ENCODE results near the gene PCDH9.

PCDH9 gene

DNA sequence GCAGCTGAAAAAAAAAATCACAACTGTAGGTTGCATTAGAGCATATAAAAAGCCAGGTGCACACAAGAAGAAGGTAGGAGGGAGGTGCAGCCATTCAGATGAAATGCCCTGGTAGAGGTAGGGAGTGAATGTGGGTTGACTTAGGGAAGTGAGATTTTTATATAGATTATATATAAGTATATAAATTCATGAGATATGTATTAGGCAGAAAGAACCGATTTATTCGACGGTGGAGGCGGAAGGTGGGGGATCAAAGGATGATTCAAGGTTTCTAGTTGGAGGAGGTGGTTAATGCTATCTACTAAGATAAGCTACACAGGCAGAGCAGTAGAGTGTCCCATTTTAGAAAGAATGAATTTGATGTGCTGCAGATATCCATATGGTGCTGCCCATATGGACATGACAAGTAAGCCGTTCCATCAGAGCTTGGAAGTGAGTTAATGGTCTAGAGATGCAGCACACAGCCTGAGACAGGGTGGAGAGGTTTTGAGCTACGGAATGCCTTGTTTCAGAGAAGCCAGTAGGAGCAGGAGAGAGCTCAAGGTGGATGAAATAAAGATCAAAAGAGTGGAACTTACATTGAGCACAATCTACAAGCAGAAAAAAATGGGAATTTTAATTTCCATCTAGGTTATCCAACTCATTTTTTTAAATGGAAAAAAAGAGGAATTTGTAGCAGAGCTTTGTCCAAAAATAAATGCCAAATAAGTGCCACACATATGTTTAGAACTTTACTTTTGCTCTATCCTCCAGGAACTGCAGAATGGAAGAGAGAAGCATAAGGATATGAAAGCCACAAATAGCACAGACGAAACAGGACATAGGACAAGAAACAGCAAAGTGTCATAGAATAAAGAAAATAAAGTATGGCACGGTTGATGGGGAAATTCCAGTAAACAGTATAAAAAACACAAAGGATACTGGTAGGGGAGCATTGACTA is 177.3 kb downstream of the PCDH9 start:
- H3K27me3 ChIP-seq (ENCODE audit: control insufficient read depth in 1 of 2, insufficient read depth in 1 of 2, low read length in 2 of 2) = no peaks in the 10 kb centered on the region
- H2BK12ac ChIP-seq (ENCODE audit: low read length in 2 of 2) = no peak overlapping the region
- H2BK120ac ChIP-seq (ENCODE audit: low read depth, low read length) = no peak overlapping the region
- no peak overlapping the region for H2BK5ac ChIP-seq (ENCODE audit: low read depth, low read length, poor library complexity, severe bottlenecking)
- H3K79me1 ChIP-seq (replicated peaks; ENCODE audit: low read length, poor library complexity, severe bottlenecking) = no peaks in the 10 kb centered on the region
- WGBS = 86% methylated on average over 8 of the region's 8 CpGs
- no peak overlapping the region for H3K4me2 ChIP-seq (ENCODE audit: low read length, poor library complexity, severe bottlenecking)
- H3K18ac ChIP-seq (ENCODE audit: low read depth in 1 of 2, low read length in 2 of 2) = peak overlapping the region in 1 of 2 experiments; percentile 37
- no peak overlapping the region for H2AK5ac ChIP-seq (ENCODE audit: low read length, severe bottlenecking)
- DNase-seq = no peak
- no peak overlapping the region for H3K9ac ChIP-seq (ENCODE audit: low read length)
- H3K14ac ChIP-seq (ENCODE audit: low read length in 2 of 2) = no peak overlapping the region
- H4K8ac ChIP-seq (ENCODE audit: low read length) = no peak overlapping the region
- no peaks in the 10 kb centered on the region for H3K9me3 ChIP-seq (ENCODE audit: control insufficient read depth, low read length)
- H3K27ac ChIP-seq (ENCODE audit: low read length, poor library complexity, severe bottlenecking) = no peak overlapping the region
- H2BK15ac ChIP-seq (ENCODE audit: low read depth, poor library complexity, severe bottlenecking) = no peak overlapping the region
- peaks cover 2% of the 10 kb centered on the region for H3K4me1 ChIP-seq (ENCODE audit: control insufficient read depth, insufficient read depth, low read depth, low read length)
- no peak overlapping the region for H4K91ac ChIP-seq (ENCODE audit: low read length)
- H3K4me3 ChIP-seq (ENCODE audit: insufficient read depth in 1 of 2, low read depth in 1 of 2, low read length in 2 of 2) = no peak overlapping the region
- H3K23ac ChIP-seq (ENCODE audit: low read length in 2 of 2) = no peak overlapping the region
- H3K4ac ChIP-seq (ENCODE audit: low read depth in 1 of 2, low read length in 2 of 2) = no peak overlapping the region
- no peaks in the 10 kb centered on the region for H3K36me3 ChIP-seq (ENCODE audit: control insufficient read depth in 1 of 2, insufficient read depth in 2 of 2, low read depth in 1 of 2, low read length in 2 of 2)
- H2AFZ ChIP-seq (ENCODE audit: low read depth, low read length) = no peak overlapping the region

DNA sequence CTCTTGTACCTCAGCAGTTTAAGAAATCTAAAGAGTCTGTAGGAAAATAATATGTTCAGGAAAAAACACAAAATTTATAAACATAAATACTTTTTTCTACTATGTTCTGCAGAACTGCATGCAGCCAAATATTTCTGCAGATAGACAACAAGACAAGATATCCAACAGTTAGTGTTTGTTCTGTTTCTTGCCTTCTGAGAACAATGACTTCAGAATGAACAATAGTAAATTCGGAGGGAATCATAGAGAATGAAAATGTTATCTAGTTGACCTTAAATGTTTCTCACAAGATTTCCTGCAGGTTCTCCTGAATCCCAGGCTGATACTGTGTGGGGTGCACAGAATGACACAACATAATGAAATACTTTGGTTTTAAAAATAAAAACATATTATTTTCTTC is 180.4 kb downstream of the PCDH9 start:
- no peak overlapping the region for H3K14ac ChIP-seq (ENCODE audit: low read length in 2 of 2)
- H3K27me3 ChIP-seq (ENCODE audit: control insufficient read depth in 1 of 2, insufficient read depth in 1 of 2, low read length in 2 of 2) = no peaks in the 10 kb centered on the region
- DNase-seq = no peak
- no peak overlapping the region for H4K8ac ChIP-seq (ENCODE audit: low read length)
- H2BK5ac ChIP-seq (ENCODE audit: low read depth, low read length, poor library complexity, severe bottlenecking) = no peak overlapping the region
- no peaks in the 10 kb centered on the region for H3K79me1 ChIP-seq (replicated peaks; ENCODE audit: low read length, poor library complexity, severe bottlenecking)
- H2AK5ac ChIP-seq (ENCODE audit: low read length, severe bottlenecking) = no peak overlapping the region
- 100% methylated on average over 1 of the region's 1 CpG for WGBS
- no peaks in the 10 kb centered on the region for H3K9me3 ChIP-seq (ENCODE audit: control insufficient read depth, low read length)
- H3K9ac ChIP-seq (ENCODE audit: low read length) = no peak overlapping the region
- H2BK15ac ChIP-seq (ENCODE audit: low read depth, poor library complexity, severe bottlenecking) = no peak overlapping the region
- H2AFZ ChIP-seq (ENCODE audit: low read depth, low read length) = no peak overlapping the region
- H3K4me1 ChIP-seq (ENCODE audit: control insufficient read depth, insufficient read depth, low read depth, low read length) = peaks cover 2% of the 10 kb centered on the region
- H2BK12ac ChIP-seq (ENCODE audit: low read length in 2 of 2) = no peak overlapping the region
- no peak overlapping the region for H3K4me3 ChIP-seq (ENCODE audit: insufficient read depth in 1 of 2, low read depth in 1 of 2, low read length in 2 of 2)
- no peak overlapping the region for H2BK120ac ChIP-seq (ENCODE audit: low read depth, low read length)
- no peaks in the 10 kb centered on the region for H3K36me3 ChIP-seq (ENCODE audit: control insufficient read depth in 1 of 2, insufficient read depth in 2 of 2, low read depth in 1 of 2, low read length in 2 of 2)
- H3K4ac ChIP-seq (ENCODE audit: low read depth in 1 of 2, low read length in 2 of 2) = no peak overlapping the region
- no peak overlapping the region for H3K4me2 ChIP-seq (ENCODE audit: low read length, poor library complexity, severe bottlenecking)
- H3K27ac ChIP-seq (ENCODE audit: low read length, poor library complexity, severe bottlenecking) = no peak overlapping the region
- H3K23ac ChIP-seq (ENCODE audit: low read length in 2 of 2) = no peak overlapping the region
- no peak overlapping the region for H3K18ac ChIP-seq (ENCODE audit: low read depth in 1 of 2, low read length in 2 of 2)
- no peak overlapping the region for H4K91ac ChIP-seq (ENCODE audit: low read length)

DNA sequence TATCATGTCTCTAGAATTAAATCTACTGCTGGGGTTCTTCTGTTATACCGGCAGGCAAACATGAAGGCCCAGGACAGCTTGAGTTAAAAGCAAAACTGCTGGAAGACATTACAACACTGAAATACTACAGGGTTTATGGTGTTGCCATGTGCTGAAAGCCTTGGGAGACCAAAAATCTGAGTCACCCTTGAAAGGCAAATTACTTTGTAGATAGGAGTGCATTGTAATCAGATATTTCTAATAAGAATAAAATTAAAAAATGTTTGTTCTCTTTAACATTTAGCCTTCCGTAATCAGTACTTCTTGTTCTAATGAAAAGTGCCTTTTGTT is 181.3 kb downstream of the PCDH9 start:
- no peak overlapping the region for H2BK15ac ChIP-seq (ENCODE audit: low read depth, poor library complexity, severe bottlenecking)
- peak; percentile 74 for DNase-seq
- H3K27ac ChIP-seq (ENCODE audit: low read length, poor library complexity, severe bottlenecking) = peak overlapping the region; percentile 71
- no peak overlapping the region for H2BK120ac ChIP-seq (ENCODE audit: low read depth, low read length)
- no peaks in the 10 kb centered on the region for H3K9me3 ChIP-seq (ENCODE audit: control insufficient read depth, low read length)
- no peak overlapping the region for H4K8ac ChIP-seq (ENCODE audit: low read length)
- peaks cover 2% of the 10 kb centered on the region for H3K4me1 ChIP-seq (ENCODE audit: control insufficient read depth, insufficient read depth, low read depth, low read length)
- H3K4me3 ChIP-seq (ENCODE audit: insufficient read depth in 1 of 2, low read depth in 1 of 2, low read length in 2 of 2) = no peak overlapping the region
- peak overlapping the region; percentile 2 to 51 for H2BK12ac ChIP-seq (ENCODE audit: low read length in 2 of 2)
- no peak overlapping the region for H4K91ac ChIP-seq (ENCODE audit: low read length)
- H3K23ac ChIP-seq (ENCODE audit: low read length in 2 of 2) = no peak overlapping the region
- H2BK5ac ChIP-seq (ENCODE audit: low read depth, low read length, poor library complexity, severe bottlenecking) = no peak overlapping the region
- no peak overlapping the region for H2AFZ ChIP-seq (ENCODE audit: low read depth, low read length)
- peak overlapping the region; percentile 6 to 71 for H3K18ac ChIP-seq (ENCODE audit: low read depth in 1 of 2, low read length in 2 of 2)
- H3K36me3 ChIP-seq (ENCODE audit: control insufficient read depth in 1 of 2, insufficient read depth in 2 of 2, low read depth in 1 of 2, low read length in 2 of 2) = no peaks in the 10 kb centered on the region
- H3K4me2 ChIP-seq (ENCODE audit: low read length, poor library complexity, severe bottlenecking) = no peak overlapping the region
- no peaks in the 10 kb centered on the region for H3K79me1 ChIP-seq (replicated peaks; ENCODE audit: low read length, poor library complexity, severe bottlenecking)
- no CpG with 5 or more reads among the region's 2 CpGs for WGBS
- H3K4ac ChIP-seq (ENCODE audit: low read depth in 1 of 2, low read length in 2 of 2) = peak overlapping the region; percentile 1 to 78
- peak overlapping the region; percentile 48 for H3K9ac ChIP-seq (ENCODE audit: low read length)
- no peak overlapping the region for H3K14ac ChIP-seq (ENCODE audit: low read length in 2 of 2)
- no peaks in the 10 kb centered on the region for H3K27me3 ChIP-seq (ENCODE audit: control insufficient read depth in 1 of 2, insufficient read depth in 1 of 2, low read length in 2 of 2)
- H2AK5ac ChIP-seq (ENCODE audit: low read length, severe bottlenecking) = no peak overlapping the region

DNA sequence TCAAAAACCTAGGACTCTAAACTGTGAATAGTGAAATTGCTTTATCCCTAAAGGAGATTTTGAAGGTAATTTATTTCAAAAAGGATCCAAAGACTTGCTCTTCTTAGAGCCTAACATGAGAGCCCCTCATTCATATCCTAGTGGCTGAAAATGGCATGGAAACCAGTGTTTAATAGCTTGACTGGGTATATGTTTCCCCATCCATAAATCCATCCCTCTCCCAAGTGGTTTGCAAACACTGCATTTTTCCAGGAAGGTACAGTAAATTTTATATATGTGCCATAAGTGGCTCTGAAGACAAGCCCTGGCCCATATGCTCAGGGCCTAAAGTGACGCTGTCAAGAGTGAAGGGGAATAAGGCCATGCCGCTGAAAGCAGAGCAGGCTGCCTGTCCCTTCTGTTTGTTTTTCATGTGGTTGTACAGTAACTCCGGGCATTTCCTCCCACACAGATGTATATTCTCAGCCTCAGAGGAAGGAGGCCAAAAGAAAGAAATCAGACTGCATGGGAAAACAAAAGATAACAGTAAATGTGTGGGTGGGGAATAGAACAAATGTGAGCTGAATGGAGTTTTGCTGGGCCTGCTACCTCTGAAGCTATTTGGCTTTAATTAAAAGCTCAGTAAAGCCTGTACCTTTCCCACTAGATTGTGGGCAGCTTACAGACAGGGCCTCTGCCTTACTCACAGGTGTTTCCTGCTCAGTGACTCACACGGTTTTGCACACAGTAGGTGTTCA is 181.9 kb downstream of the PCDH9 start:
- 20% methylated on average over 2 of the region's 4 CpGs for WGBS
- H3K14ac ChIP-seq (ENCODE audit: low read length in 2 of 2) = no peak overlapping the region
- no peaks in the 10 kb centered on the region for H3K36me3 ChIP-seq (ENCODE audit: control insufficient read depth in 1 of 2, insufficient read depth in 2 of 2, low read depth in 1 of 2, low read length in 2 of 2)
- peak overlapping the region; percentile 71 for H3K27ac ChIP-seq (ENCODE audit: low read length, poor library complexity, severe bottlenecking)
- H3K79me1 ChIP-seq (replicated peaks; ENCODE audit: low read length, poor library complexity, severe bottlenecking) = no peaks in the 10 kb centered on the region
- no peak overlapping the region for H2AK5ac ChIP-seq (ENCODE audit: low read length, severe bottlenecking)
- H3K9me3 ChIP-seq (ENCODE audit: control insufficient read depth, low read length) = no peaks in the 10 kb centered on the region
- H3K23ac ChIP-seq (ENCODE audit: low read length in 2 of 2) = no peak overlapping the region
- H4K91ac ChIP-seq (ENCODE audit: low read length) = no peak overlapping the region
- H3K4me1 ChIP-seq (ENCODE audit: control insufficient read depth, insufficient read depth, low read depth, low read length) = peaks cover 2% of the 10 kb centered on the region
- peak overlapping the region; percentile 2 to 51 for H2BK12ac ChIP-seq (ENCODE audit: low read length in 2 of 2)
- H3K4ac ChIP-seq (ENCODE audit: low read depth in 1 of 2, low read length in 2 of 2) = peak overlapping the region; percentile 1 to 78
- peak overlapping the region; percentile 19 for H2BK5ac ChIP-seq (ENCODE audit: low read depth, low read length, poor library complexity, severe bottlenecking)
- H3K4me2 ChIP-seq (ENCODE audit: low read length, poor library complexity, severe bottlenecking) = peak overlapping the region; percentile 17
- no peak overlapping the region for H3K4me3 ChIP-seq (ENCODE audit: insufficient read depth in 1 of 2, low read depth in 1 of 2, low read length in 2 of 2)
- H3K9ac ChIP-seq (ENCODE audit: low read length) = peak overlapping the region; percentile 48
- H4K8ac ChIP-seq (ENCODE audit: low read length) = peak overlapping the region; percentile 74
- peak overlapping the region; percentile 6 to 71 for H3K18ac ChIP-seq (ENCODE audit: low read depth in 1 of 2, low read length in 2 of 2)
- H3K27me3 ChIP-seq (ENCODE audit: control insufficient read depth in 1 of 2, insufficient read depth in 1 of 2, low read length in 2 of 2) = no peaks in the 10 kb centered on the region
- no peak overlapping the region for H2BK120ac ChIP-seq (ENCODE audit: low read depth, low read length)
- DNase-seq = peak; percentile 80
- H2AFZ ChIP-seq (ENCODE audit: low read depth, low read length) = peak overlapping the region; percentile 82
- no peak overlapping the region for H2BK15ac ChIP-seq (ENCODE audit: low read depth, poor library complexity, severe bottlenecking)
